Measurements from ENCODE around the gene CNN3.

CNN3 gene

DNA sequence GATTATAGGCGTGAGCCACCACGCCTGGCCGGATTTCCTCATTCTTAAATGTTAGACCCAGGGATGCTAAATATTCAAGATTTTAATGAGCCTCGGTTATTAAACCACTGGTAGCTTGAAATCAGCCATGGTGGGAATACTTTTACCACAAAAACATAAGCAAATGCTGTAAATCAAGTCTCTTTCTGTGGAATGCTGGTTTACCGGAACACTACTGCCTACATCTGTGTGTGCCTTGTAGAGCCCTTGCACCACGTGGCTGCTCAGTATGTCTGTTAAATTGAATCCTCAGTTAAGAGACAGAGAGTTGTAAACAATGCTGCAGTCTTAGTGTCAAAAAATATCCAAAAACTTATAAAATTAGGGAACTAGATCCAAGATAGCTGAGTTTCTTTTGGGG is 26.8 kb upstream of the CNN3 start:
- ATAC-seq: no peak
- TF ChIP-seq, protein P1, sequence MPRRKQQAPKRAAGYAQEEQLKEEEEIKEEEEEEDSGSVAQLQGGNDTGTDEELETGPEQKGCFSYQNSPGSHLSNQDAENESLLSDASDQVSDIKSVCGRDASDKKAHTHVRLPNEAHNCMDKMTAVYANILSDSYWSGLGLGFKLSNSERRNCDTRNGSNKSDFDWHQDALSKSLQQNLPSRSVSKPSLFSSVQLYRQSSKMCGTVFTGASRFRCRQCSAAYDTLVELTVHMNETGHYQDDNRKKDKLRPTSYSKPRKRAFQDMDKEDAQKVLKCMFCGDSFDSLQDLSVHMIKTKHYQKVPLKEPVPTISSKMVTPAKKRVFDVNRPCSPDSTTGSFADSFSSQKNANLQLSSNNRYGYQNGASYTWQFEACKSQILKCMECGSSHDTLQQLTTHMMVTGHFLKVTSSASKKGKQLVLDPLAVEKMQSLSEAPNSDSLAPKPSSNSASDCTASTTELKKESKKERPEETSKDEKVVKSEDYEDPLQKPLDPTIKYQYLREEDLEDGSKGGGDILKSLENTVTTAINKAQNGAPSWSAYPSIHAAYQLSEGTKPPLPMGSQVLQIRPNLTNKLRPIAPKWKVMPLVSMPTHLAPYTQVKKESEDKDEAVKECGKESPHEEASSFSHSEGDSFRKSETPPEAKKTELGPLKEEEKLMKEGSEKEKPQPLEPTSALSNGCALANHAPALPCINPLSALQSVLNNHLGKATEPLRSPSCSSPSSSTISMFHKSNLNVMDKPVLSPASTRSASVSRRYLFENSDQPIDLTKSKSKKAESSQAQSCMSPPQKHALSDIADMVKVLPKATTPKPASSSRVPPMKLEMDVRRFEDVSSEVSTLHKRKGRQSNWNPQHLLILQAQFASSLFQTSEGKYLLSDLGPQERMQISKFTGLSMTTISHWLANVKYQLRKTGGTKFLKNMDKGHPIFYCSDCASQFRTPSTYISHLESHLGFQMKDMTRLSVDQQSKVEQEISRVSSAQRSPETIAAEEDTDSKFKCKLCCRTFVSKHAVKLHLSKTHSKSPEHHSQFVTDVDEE (CRISPR knock-in tag; IDR thresholded peaks at IDR 0.05): no peak
- TF ChIP-seq ZC3H10 (CRISPR knock-in tag; IDR thresholded peaks at IDR 0.05): no peak
- no peak for TF ChIP-seq BACH2 (CRISPR knock-in tag; IDR thresholded peaks at IDR 0.05; ENCODE audit: borderline replicate concordance)
- no peak for TF ChIP-seq ZFP3 (CRISPR knock-in tag; IDR thresholded peaks at IDR 0.05)
- no peak for TF ChIP-seq ZNF565 (CRISPR knock-in tag; conservative IDR thresholded peaks at IDR 0.05; ENCODE audit: low read depth)
- TF ChIP-seq CSDC2 (CRISPR knock-in tag; IDR thresholded peaks at IDR 0.05): no peak
- TF ChIP-seq SNAI2 (CRISPR knock-in tag; IDR thresholded peaks at IDR 0.05): no peak
- no peak for TF ChIP-seq GLIS3 (CRISPR knock-in tag; IDR thresholded peaks at IDR 0.05)
- no peak for TF ChIP-seq ESRRG (CRISPR knock-in tag; IDR thresholded peaks at IDR 0.05)
- TF ChIP-seq TOX (CRISPR knock-in tag; IDR thresholded peaks at IDR 0.05; ENCODE audit: borderline replicate concordance): no peak
- TF ChIP-seq ISL1 (CRISPR knock-in tag; IDR thresholded peaks at IDR 0.05): no peak
- TF ChIP-seq, protein P2, sequence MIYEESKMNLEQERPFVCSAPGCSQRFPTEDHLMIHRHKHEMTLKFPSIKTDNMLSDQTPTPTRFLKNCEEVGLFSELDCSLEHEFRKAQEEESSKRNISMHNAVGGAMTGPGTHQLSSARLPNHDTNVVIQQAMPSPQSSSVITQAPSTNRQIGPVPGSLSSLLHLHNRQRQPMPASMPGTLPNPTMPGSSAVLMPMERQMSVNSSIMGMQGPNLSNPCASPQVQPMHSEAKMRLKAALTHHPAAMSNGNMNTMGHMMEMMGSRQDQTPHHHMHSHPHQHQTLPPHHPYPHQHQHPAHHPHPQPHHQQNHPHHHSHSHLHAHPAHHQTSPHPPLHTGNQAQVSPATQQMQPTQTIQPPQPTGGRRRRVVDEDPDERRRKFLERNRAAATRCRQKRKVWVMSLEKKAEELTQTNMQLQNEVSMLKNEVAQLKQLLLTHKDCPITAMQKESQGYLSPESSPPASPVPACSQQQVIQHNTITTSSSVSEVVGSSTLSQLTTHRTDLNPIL (CRISPR knock-in tag; IDR thresholded peaks at IDR 0.05; ENCODE audit: low read depth): no peak
- no peak for TF ChIP-seq ARNTL (CRISPR knock-in tag; IDR thresholded peaks at IDR 0.05; ENCODE audit: borderline replicate concordance, low read depth)
- TF ChIP-seq ZNF8 (CRISPR knock-in tag; IDR thresholded peaks at IDR 0.05): no peak

DNA sequence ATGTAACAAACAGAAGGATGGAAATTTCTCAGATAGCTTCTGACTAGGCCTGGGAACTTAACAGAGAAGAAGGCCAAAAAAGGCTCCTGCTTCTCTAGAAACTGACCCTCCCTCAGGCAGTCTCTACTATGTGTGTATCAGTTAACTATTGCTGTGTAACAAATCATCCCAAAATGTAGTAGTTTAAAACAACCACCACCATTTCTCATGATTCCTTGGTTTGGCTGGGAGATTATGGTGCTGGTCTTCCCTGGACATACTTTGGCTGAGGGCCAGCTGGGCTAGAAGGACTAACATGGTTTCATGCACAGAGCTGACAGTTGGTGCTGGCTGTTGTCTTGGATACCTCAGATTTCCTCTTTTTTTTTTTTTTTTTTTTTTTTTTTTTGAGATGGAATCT is 26.2 kb upstream of the CNN3 start:
- ATAC-seq: no peak

DNA sequence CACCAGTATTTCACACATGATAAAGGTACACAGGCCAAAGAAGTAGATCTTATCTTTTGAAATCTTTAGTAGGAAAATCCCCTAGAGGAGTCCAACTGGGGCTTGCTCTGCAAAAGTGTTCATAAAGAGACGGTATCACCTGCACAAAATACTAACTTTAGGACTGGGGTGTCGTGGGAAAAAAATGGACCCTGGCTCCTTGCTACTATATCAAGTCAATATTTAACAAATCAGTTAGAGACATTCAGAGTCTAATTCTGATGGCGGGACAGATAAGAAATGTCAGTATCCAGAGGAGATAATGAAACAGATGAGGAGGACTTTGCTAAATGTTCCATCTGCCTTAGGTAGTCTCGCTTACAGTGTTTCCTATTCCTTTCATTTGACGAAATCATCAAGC is 25.6 kb upstream of the CNN3 start:
- TF ChIP-seq ZNF565 (CRISPR knock-in tag; conservative IDR thresholded peaks at IDR 0.05; ENCODE audit: low read depth): no peak
- no peak for TF ChIP-seq CSDC2 (CRISPR knock-in tag; IDR thresholded peaks at IDR 0.05)
- TF ChIP-seq ZFP3 (CRISPR knock-in tag; IDR thresholded peaks at IDR 0.05): no peak
- TF ChIP-seq ARNTL (CRISPR knock-in tag; IDR thresholded peaks at IDR 0.05; ENCODE audit: borderline replicate concordance, low read depth): no peak
- TF ChIP-seq, protein P1 (CRISPR knock-in tag; IDR thresholded peaks at IDR 0.05): no peak
- TF ChIP-seq BACH2 (CRISPR knock-in tag; IDR thresholded peaks at IDR 0.05; ENCODE audit: borderline replicate concordance): no peak
- no peak for TF ChIP-seq TCF4 (CRISPR knock-in tag; IDR thresholded peaks at IDR 0.05; ENCODE audit: borderline replicate concordance)
- no peak for TF ChIP-seq ZNF8 (CRISPR knock-in tag; IDR thresholded peaks at IDR 0.05)
- no peak for TF ChIP-seq ZNF70 (CRISPR knock-in tag; IDR thresholded peaks at IDR 0.05)
- TF ChIP-seq, protein P3, sequence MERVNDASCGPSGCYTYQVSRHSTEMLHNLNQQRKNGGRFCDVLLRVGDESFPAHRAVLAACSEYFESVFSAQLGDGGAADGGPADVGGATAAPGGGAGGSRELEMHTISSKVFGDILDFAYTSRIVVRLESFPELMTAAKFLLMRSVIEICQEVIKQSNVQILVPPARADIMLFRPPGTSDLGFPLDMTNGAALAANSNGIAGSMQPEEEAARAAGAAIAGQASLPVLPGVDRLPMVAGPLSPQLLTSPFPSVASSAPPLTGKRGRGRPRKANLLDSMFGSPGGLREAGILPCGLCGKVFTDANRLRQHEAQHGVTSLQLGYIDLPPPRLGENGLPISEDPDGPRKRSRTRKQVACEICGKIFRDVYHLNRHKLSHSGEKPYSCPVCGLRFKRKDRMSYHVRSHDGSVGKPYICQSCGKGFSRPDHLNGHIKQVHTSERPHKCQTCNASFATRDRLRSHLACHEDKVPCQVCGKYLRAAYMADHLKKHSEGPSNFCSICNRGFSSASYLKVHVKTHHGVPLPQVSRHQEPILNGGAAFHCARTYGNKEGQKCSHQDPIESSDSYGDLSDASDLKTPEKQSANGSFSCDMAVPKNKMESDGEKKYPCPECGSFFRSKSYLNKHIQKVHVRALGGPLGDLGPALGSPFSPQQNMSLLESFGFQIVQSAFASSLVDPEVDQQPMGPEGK (CRISPR knock-in tag; IDR thresholded peaks at IDR 0.05; ENCODE audit: borderline replicate concordance): no peak
- no peak for TF ChIP-seq ISL1 (CRISPR knock-in tag; IDR thresholded peaks at IDR 0.05)
- TF ChIP-seq PPARA (CRISPR knock-in tag; IDR thresholded peaks at IDR 0.05; ENCODE audit: borderline replicate concordance): no peak
- ATAC-seq: no peak

More for the DNA sequence above, 26.2 kb upstream of the CNN3 start:
- TF ChIP-seq ZNF70 (CRISPR knock-in tag; IDR thresholded peaks at IDR 0.05): no peak
- no peak for TF ChIP-seq SNAI2 (CRISPR knock-in tag; IDR thresholded peaks at IDR 0.05)
- no peak for TF ChIP-seq ZNF8 (CRISPR knock-in tag; IDR thresholded peaks at IDR 0.05)

All from SK-N-SH treated with all-trans-retinoic acid at 6 μM for 48 hours (cell line).